Mesenchymal stem cell (in vitro differentiated cells and primary cell): Measurements from ENCODE around the gene OBP2A. TPM values are rescaled to one million over a fixed set of nuclear protein-coding genes. Genes with fewer than 3 reads are reported as not detected.
A peak's percentile ranks its signal among the peaks of the same experiment; 100 is the strongest.
"Not testable (repeated sequence)": the region's sequence is repeated elsewhere in the genome, so short reads cannot be mapped to it uniquely, and the experiment has no call there.

Source experiments
- DNase-seq: peaks from one replicate; pipeline ENCODE4 v3.0.0-alpha.2; 2013
- H2AFZ ChIP-seq: one replicate; pipeline ENCODE4 v1.6.1; 2013; ENCODE audit warnings: low read depth, mild to moderate bottlenecking, control low read depth, inconsistent platforms, low read length, moderate library complexity
- H2AK5ac ChIP-seq: 2 replicates; pipeline ENCODE4 v1.6.1; 2013; ENCODE audit warnings: low read length, moderate library complexity, mild to moderate bottlenecking, inconsistent platforms; ENCODE audit not compliant: severe bottlenecking
- H2BK120ac ChIP-seq: one replicate; pipeline ENCODE4 v1.6.1; 2013; ENCODE audit warnings: low read depth, mild to moderate bottlenecking, inconsistent platforms, low read length, moderate library complexity
- H2BK12ac ChIP-seq, 2 experiments: one replicate each; pipeline ENCODE4 v1.6.1; 2013; ENCODE audit warnings: inconsistent platforms in 2 of 2, low read length in 2 of 2, mild to moderate bottlenecking in 2 of 2, moderate library complexity in 2 of 2, control low read depth in 1 of 2
- H2BK15ac ChIP-seq: one replicate; pipeline ENCODE4 v1.6.1; 2013; ENCODE audit warnings: mild to moderate bottlenecking, low read depth, inconsistent platforms; ENCODE audit not compliant: poor library complexity, severe bottlenecking
- H2BK5ac ChIP-seq: 2 replicates; pipeline ENCODE4 v1.6.1; 2013; ENCODE audit warnings: low read depth, mild to moderate bottlenecking, low read length, control low read depth, inconsistent platforms; ENCODE audit not compliant: poor library complexity, severe bottlenecking
- H3K14ac ChIP-seq, 2 experiments: one replicate each; pipeline ENCODE4 v1.6.1; 2013; ENCODE audit warnings: inconsistent platforms in 2 of 2, low read length in 2 of 2, control low read depth in 1 of 2, mild to moderate bottlenecking in 1 of 2, moderate library complexity in 1 of 2
- H3K18ac ChIP-seq, 2 experiments: one replicate each; pipeline ENCODE4 v1.6.1; 2013; ENCODE audit warnings: inconsistent platforms in 2 of 2, low read length in 2 of 2, control low read depth in 1 of 2, low read depth in 1 of 2, mild to moderate bottlenecking in 1 of 2
- H3K23ac ChIP-seq, 2 experiments: one replicate each; pipeline ENCODE4 v1.6.1; 2013; ENCODE audit warnings: inconsistent platforms in 2 of 2, low read length in 2 of 2, mild to moderate bottlenecking in 2 of 2, moderate library complexity in 2 of 2, control low read depth in 1 of 2
- H3K27ac ChIP-seq: 2 replicates; pipeline ENCODE4 v1.5.1; 2013; ENCODE audit warnings: mild to moderate bottlenecking, moderate library complexity, low read length, control low read depth, inconsistent platforms; ENCODE audit not compliant: poor library complexity, severe bottlenecking
- H3K27me3 ChIP-seq, 2 experiments: 2 replicates each; pipeline versions ENCODE4 v1.6.1 to v1.7.0; 2013; ENCODE audit warnings: low read length in 2 of 2, mild to moderate bottlenecking in 2 of 2, moderate library complexity in 2 of 2, control low read depth in 1 of 2, inconsistent platforms in 1 of 2; ENCODE audit not compliant: control insufficient read depth in 1 of 2, insufficient read depth in 1 of 2
- H3K36me3 ChIP-seq, 2 experiments: 2 replicates each; pipeline versions ENCODE4 v1.6.1 to v1.7.0; 2013; ENCODE audit warnings: low read length in 2 of 2, control low read depth in 1 of 2, inconsistent platforms in 1 of 2, low read depth in 1 of 2, mild to moderate bottlenecking in 1 of 2; ENCODE audit not compliant: insufficient read depth in 2 of 2, control insufficient read depth in 1 of 2
- H3K4ac ChIP-seq, 2 experiments: one replicate each; pipeline ENCODE4 v1.6.1; 2013; ENCODE audit warnings: inconsistent platforms in 2 of 2, low read length in 2 of 2, mild to moderate bottlenecking in 2 of 2, moderate library complexity in 2 of 2, control low read depth in 1 of 2, low read depth in 1 of 2
- H3K4me1 ChIP-seq: 2 replicates; pipeline ENCODE4 v1.6.1; 2013; ENCODE audit warnings: low read depth, low read length, control low read depth; ENCODE audit not compliant: control insufficient read depth, insufficient read depth
- H3K4me2 ChIP-seq: 2 replicates; pipeline ENCODE4 v1.6.1; 2013; ENCODE audit warnings: low read length, mild to moderate bottlenecking, inconsistent platforms; ENCODE audit not compliant: poor library complexity, severe bottlenecking
- H3K4me3 ChIP-seq, 2 experiments: 2 replicates each; pipeline versions ENCODE4 v1.5.1 to v1.7.0; 2013; ENCODE audit warnings: low read length in 2 of 2, mild to moderate bottlenecking in 2 of 2, control low read depth in 1 of 2, low read depth in 1 of 2; ENCODE audit not compliant: insufficient read depth in 1 of 2
- H3K79me1 ChIP-seq: replicated peaks from 2 replicates; pipeline ENCODE4 v1.6.1; 2013; ENCODE audit warnings: mild to moderate bottlenecking, control low read depth, low read length, inconsistent platforms; ENCODE audit not compliant: poor library complexity, severe bottlenecking
- H3K9ac ChIP-seq: 2 replicates; pipeline ENCODE4 v1.7.0; 2013; ENCODE audit warnings: mild to moderate bottlenecking, low read length, moderate library complexity
- H3K9me3 ChIP-seq: 2 replicates; pipeline ENCODE4 v1.7.0; 2013; ENCODE audit warnings: mild to moderate bottlenecking, low read length; ENCODE audit not compliant: control insufficient read depth
- H4K8ac ChIP-seq: one replicate; pipeline ENCODE4 v1.6.1; 2013; ENCODE audit warnings: inconsistent platforms, mild to moderate bottlenecking, low read length, moderate library complexity
- H4K91ac ChIP-seq: one replicate; pipeline ENCODE4 v1.6.1; 2013; ENCODE audit warnings: mild to moderate bottlenecking, low read length, inconsistent platforms
- WGBS: methylation state at CpG from one replicate; pipeline ENCODE4 v1.1.7; 2013; ENCODE audit warnings: mixed read lengths; 5-methylcytosine and 5-hydroxymethylcytosine counted together
- polyA plus RNA-seq, 2 experiments: library from polyadenylated mRNA; stranded (reverse); fragments of 200-250 nt; gene quantifications; one replicate each; pipeline ENCODE4 v1.2.3, GENCODE V29; 2013

The OBP2A gene
- not detected for polyA plus RNA-seq (2013, experiment 1 of 2)
- polyA plus RNA-seq (2013, experiment 2 of 2), result not detected

- WGBS, result 93% methylated on average over 8 of the region's 19 CpGs
- H2BK12ac ChIP-seq, result not testable (repeated sequence)
Observed at GRCh38 chr9:135545646-135546176, at the start of gene OBP2A. TSS of gene OBP2A (plus strand) at chr9:135546126. CDS start at chr9:135546181, 55 bp downstream.

GRCh38 chr9:135498381-135499126 lies 47.4 kb upstream of the OBP2A start:
- Histone ChIP-seq H4K8ac (no peak overlapping the region), H3K9ac (no peak overlapping the region), H3K14ac (no peak overlapping the region), H4K91ac (no peak overlapping the region), H3K9me3 (no peaks in the 10 kb centered on the region), H3K4me3 (no peak overlapping the region), H2BK15ac (no peak overlapping the region), H3K4me2 (no peak overlapping the region), H2BK5ac (no peak overlapping the region), H3K36me3 (peaks cover 12 to 21% of the 10 kb centered on the region in 2 experiments), H3K23ac (no peak overlapping the region), H3K4me1 (peaks cover 25% of the 10 kb centered on the region), H3K4ac (no peak overlapping the region), H2BK12ac (no peak overlapping the region), H3K27me3 (no peaks in the 10 kb centered on the region), H2BK120ac (no peak overlapping the region), H2AFZ (no peak overlapping the region), H3K18ac (no peak overlapping the region), H2AK5ac (no peak overlapping the region), H3K27ac (no peak overlapping the region), H3K79me1 (peaks cover 19% of the 10 kb centered on the region)
- DNase-seq, result no peak
- WGBS, result 93% methylated on average over 15 of the region's 15 CpGs

More at GRCh38 chr9:135545646-135546176, at the start of gene OBP2A:
- H3K9ac ChIP-seq, H2BK5ac ChIP-seq, H3K27ac ChIP-seq, H4K91ac ChIP-seq, H3K23ac ChIP-seq, H3K4ac ChIP-seq, H2BK15ac ChIP-seq, H3K27me3 ChIP-seq, H3K4me1 ChIP-seq, H2AFZ ChIP-seq, H3K18ac ChIP-seq, H3K36me3 ChIP-seq, H2AK5ac ChIP-seq, H3K14ac ChIP-seq, H4K8ac ChIP-seq, H3K4me3 ChIP-seq, DNase-seq, H3K9me3 ChIP-seq, H3K79me1 ChIP-seq, H3K4me2 ChIP-seq: not testable (repeated sequence)
- peak within 1 kb of the TSS; percentile 34 for H2BK120ac ChIP-seq

DNA sequence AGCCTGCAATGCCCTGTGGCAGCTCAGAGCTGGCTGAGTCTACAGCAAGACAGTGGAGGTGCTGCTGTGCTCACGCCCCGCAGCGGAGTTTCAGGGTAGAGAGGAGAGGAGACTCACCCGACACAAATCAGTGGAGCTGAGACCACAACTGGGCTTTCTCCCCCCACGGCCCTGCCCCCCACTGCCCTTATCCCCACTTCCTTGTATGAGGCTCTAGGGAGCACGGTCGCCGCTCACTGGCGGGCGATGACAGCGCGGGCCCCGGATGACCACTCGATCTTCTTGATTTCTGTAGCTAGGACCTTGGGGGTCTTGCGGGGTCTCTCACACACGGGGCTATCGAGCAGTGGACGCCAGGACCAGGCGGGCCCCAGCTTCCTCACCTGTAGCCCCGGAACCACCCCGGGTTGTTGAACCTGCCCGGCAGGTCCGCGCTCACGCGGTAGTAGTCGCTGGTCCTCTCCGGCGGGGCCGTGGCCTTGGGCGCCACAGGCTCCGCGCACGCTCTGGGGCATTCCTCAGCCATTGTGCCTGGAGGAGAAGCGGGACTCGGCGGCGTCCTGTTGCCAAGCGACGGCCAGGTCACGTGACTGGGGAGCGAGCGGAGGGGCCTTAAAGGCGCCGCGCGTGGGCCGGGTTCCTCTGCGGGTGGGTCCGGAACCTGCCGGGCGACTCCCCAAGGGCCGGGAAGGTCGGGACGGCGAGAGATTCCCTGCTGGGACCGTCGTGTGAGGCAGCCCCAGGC lies 46.4 kb upstream of the OBP2A start:
- H2BK120ac ChIP-seq, result peak overlapping the region; percentile 92
- H2BK5ac ChIP-seq, result no peak overlapping the region
- peak overlapping the region; percentile 100 for H3K4me2 ChIP-seq
- H3K23ac ChIP-seq, result no peak overlapping the region
- H4K91ac ChIP-seq, result peak overlapping the region; percentile 79
- H2AK5ac ChIP-seq, result no peak overlapping the region
- peak overlapping the region; percentile 73 for H4K8ac ChIP-seq
- peak overlapping the region in 1 of 2 experiments; percentile 51 for H2BK12ac ChIP-seq
- no peaks in the 10 kb centered on the region for H3K27me3 ChIP-seq
- H3K4me3 ChIP-seq, result peak overlapping the region; percentile 82 to 96
- peak overlapping the region in 1 of 2 experiments; percentile 6 for H3K4ac ChIP-seq
- peak overlapping the region; percentile 74 for H2BK15ac ChIP-seq
- H3K79me1 ChIP-seq, result peaks cover 28% of the 10 kb centered on the region
- H3K9me3 ChIP-seq, result no peaks in the 10 kb centered on the region
- H3K9ac ChIP-seq, result peak overlapping the region; percentile 93
- H3K36me3 ChIP-seq, result peaks cover 22 to 30% of the 10 kb centered on the region in 2 experiments
- H3K18ac ChIP-seq, result peak overlapping the region; percentile 55 to 88
- H3K14ac ChIP-seq, result peak overlapping the region in 1 of 2 experiments; percentile 31
- H2AFZ ChIP-seq, result peak overlapping the region; percentile 92
- H3K27ac ChIP-seq, result no peak overlapping the region
- 1% methylated on average over 56 of the region's 58 CpGs for WGBS
- DNase-seq, result peak; percentile 93
- H3K4me1 ChIP-seq, result peaks cover 25% of the 10 kb centered on the region
